KOPT-K1 (cell line): ENCODE results near the gene CTNNA2.
"Not testable (repeated sequence)": the region's sequence is repeated elsewhere in the genome, so short reads cannot be mapped to it uniquely, and the experiment has no call there.

ENCODE experiments used
- H3K27ac ChIP-seq: fragments of 200-600 bp; sonication (generic); 2 replicates; pipeline ENCODE4 v1.5.1; 2016; ENCODE audit warnings: antibody characterized with exemption, mild to moderate bottlenecking, low read depth, low read length; ENCODE audit not compliant: poor library complexity, severe bottlenecking
- H3K36me3 ChIP-seq: fragments of 200-600 bp; sonication (generic); 2 replicates; pipeline ENCODE4 v1.5.1; 2017; ENCODE audit warnings: antibody characterized with exemption, mild to moderate bottlenecking, low read length, moderate library complexity; ENCODE audit not compliant: insufficient read depth
- H3K9me3 ChIP-seq: fragments of 200-600 bp; sonication (generic); 2 replicates; pipeline ENCODE4 v1.5.1; 2017; ENCODE audit warnings: antibody characterized with exemption, low read length, mild to moderate bottlenecking; ENCODE audit not compliant: insufficient read depth, poor library complexity, severe bottlenecking

Gene CTNNA2

DNA sequence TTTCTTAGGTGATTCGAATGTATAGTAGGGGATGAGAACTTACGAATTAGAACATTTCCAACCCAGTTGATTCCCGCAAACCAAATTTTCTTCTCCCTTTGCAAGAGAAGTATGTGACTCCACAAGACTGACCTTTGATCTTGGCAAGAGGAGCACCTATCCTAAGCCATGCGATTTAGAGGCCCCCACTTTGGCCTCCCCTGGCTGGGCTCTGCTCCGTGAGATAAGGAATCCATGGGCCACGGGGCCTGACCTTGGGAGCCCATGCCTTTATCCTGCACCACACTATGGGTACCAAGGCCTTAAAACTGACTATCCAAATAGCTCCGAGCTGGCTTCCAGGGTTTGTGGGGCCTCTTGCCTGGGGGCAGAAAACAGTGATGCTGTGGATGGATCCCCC, 656.0 kb downstream of the CTNNA2 start:
- no peak overlapping the region for H3K27ac ChIP-seq
- no peaks in the 10 kb centered on the region for H3K9me3 ChIP-seq
- no peaks in the 10 kb centered on the region for H3K36me3 ChIP-seq

- no peaks in the 10 kb centered on the region for H3K9me3 ChIP-seq
- no peaks in the 10 kb centered on the region for H3K36me3 ChIP-seq
- no peak overlapping the region for H3K27ac ChIP-seq
These were observed 657.2 kb downstream of the CTNNA2 start for GRCh38 chr2:80169811-80170594.

GRCh38 chr2:80185091-80185490, 672.2 kb downstream of the CTNNA2 start:
- H3K9me3 ChIP-seq = peaks cover 4% of the 10 kb centered on the region

GRCh38 chr2:80186262-80186661, 673.4 kb downstream of the CTNNA2 start:
- H3K36me3 ChIP-seq = no peaks in the 10 kb centered on the region
- no peaks in the 10 kb centered on the region for H3K9me3 ChIP-seq
- H3K27ac ChIP-seq = no peak overlapping the region

More at GRCh38 chr2:80185091-80185490, 672.2 kb downstream of the CTNNA2 start:
- Histone ChIP-seq H3K27ac (no peak overlapping the region), H3K36me3 (no peaks in the 10 kb centered on the region)

DNA sequence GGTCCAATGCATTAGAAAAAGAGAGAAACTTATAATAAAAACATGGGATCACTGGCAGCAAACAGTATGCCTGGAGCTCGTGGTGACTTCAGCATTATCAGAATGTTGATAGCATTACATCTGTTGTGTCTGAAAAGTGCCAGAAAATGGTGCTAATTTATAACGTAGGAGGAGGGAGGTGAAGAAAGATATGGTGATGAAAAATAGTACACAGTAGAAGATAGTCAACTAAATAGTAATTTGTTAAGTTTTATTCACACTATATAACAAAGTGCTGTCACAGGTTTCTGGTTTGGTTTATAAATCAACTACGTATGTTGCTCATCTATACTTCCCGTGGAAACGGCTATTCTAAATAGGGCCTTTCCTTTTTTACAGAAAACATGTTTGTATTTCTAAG, 674.3 kb downstream of the CTNNA2 start:
- no peaks in the 10 kb centered on the region for H3K9me3 ChIP-seq
- no peaks in the 10 kb centered on the region for H3K36me3 ChIP-seq
- H3K27ac ChIP-seq = no peak overlapping the region

GRCh38 chr2:80190166-80190565, 677.3 kb downstream of the CTNNA2 start:
- Histone ChIP-seq H3K36me3 (no peaks in the 10 kb centered on the region), H3K27ac (no peak overlapping the region), H3K9me3 (no peaks in the 10 kb centered on the region)

GRCh38 chr2:80193566-80193965, 680.7 kb downstream of the CTNNA2 start:
- Histone ChIP-seq H3K27ac (no peak overlapping the region), H3K9me3 (no peaks in the 10 kb centered on the region), H3K36me3 (no peaks in the 10 kb centered on the region)

GRCh38 chr2:80195034-80195433, 682.2 kb downstream of the CTNNA2 start:
- no peak overlapping the region for H3K27ac ChIP-seq
- no peaks in the 10 kb centered on the region for H3K36me3 ChIP-seq
- H3K9me3 ChIP-seq = no peaks in the 10 kb centered on the region

- no peak overlapping the region for H3K27ac ChIP-seq
- H3K9me3 ChIP-seq = peaks cover 5% of the 10 kb centered on the region
- H3K36me3 ChIP-seq = no peaks in the 10 kb centered on the region
These were observed 685.2 kb downstream of the CTNNA2 start for GRCh38 chr2:80198042-80198441.

DNA sequence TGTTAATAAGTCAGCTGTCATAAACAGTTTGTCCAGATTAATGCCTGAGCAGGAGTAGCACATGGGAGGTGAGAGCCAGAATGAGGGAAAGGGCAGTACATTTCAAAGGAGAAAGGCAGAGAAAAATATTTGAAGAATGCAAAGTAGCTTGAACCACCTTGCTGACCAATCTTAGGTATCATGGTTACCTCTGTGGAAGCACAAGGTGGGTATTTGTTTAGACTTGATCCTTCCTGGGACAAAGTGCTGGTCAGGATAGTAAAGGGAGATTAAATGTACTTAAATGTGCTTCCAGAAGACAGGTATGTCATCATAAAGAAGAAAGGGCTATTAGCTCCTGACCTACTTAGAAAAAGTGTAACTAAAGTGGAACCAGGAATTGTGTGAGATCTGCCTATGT, 686.7 kb downstream of the CTNNA2 start:
- Histone ChIP-seq H3K36me3 (no peaks in the 10 kb centered on the region), H3K27ac (no peak overlapping the region), H3K9me3 (peaks cover 20% of the 10 kb centered on the region)

- not testable (repeated sequence) for H3K27ac ChIP-seq, H3K36me3 ChIP-seq
- peaks cover 27% of the 10 kb centered on the region for H3K9me3 ChIP-seq
These were observed 691.1 kb downstream of the CTNNA2 start for GRCh38 chr2:80203929-80204328.

DNA sequence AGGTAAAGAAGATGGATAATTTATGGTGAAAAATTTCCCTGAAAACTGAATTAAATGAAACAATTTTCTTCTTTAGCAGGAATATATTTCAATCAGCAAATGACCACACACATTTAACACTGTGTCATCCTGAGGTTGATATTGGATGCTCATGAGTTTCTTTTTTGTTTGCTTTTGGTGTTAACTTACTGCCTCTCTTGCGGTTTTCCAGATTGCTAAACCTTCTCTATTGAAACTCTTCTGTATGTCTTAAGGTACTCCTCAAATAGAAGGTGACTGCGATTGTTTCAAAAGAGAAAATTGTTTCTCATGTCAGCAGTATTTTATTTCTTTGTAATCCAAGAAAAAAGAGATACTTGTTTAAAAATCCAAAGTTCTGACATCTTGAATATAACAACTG, 692.6 kb downstream of the CTNNA2 start:
- no peak overlapping the region for H3K27ac ChIP-seq

DNA sequence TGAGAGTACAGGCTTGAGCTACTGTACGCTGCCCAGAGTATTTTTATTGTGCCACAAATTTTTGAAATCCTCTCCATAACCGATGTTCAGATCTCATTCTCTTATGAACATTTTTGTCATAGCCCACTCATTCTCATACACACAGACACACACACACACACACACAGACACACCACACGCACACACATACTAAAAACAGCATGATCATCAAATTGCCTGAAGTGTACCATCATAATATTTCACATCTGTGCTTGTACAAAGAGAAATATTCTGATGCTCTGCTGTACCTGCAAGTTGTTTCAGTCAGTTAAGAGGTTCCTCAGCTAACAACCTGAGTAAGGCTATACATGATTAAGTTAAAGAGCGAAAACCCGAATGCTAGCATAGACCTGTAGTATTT, 696.6 kb downstream of the CTNNA2 start:
- Histone ChIP-seq H3K9me3 (peaks cover 8% of the 10 kb centered on the region), H3K36me3 (no peaks in the 10 kb centered on the region)

More for the DNA sequence above, 692.6 kb downstream of the CTNNA2 start:
- Histone ChIP-seq H3K9me3 (peaks cover 27% of the 10 kb centered on the region), H3K36me3 (no peaks in the 10 kb centered on the region)

DNA sequence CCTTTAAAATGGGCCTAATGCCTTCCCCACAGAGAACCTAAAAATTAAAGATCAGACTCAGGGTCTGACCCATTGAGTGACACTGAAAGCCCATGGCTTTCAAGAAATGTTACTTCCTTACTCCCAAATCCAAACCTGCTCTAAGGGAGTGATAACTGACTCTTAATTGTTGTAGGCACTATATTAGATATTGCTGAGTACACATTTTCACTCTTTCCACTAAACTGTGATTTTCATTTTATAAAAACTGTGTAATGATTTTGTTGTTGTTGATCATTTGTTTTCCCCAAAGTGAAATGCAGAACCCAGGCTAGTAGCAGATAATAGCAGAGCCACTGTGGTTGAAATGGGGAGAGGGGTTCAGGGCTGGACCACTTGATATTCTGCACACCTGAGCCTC, 704.6 kb downstream of the CTNNA2 start:
- Histone ChIP-seq H3K9me3 (no peaks in the 10 kb centered on the region), H3K36me3 (no peaks in the 10 kb centered on the region), H3K27ac (no peak overlapping the region)

More for the DNA sequence above, 696.6 kb downstream of the CTNNA2 start:
- H3K27ac ChIP-seq = no peak overlapping the region

- Histone ChIP-seq H3K36me3 (no peaks in the 10 kb centered on the region), H3K9me3 (no peaks in the 10 kb centered on the region), H3K27ac (no peak overlapping the region)
These were observed 709.8 kb downstream of the CTNNA2 start for GRCh38 chr2:80222644-80223043.

DNA sequence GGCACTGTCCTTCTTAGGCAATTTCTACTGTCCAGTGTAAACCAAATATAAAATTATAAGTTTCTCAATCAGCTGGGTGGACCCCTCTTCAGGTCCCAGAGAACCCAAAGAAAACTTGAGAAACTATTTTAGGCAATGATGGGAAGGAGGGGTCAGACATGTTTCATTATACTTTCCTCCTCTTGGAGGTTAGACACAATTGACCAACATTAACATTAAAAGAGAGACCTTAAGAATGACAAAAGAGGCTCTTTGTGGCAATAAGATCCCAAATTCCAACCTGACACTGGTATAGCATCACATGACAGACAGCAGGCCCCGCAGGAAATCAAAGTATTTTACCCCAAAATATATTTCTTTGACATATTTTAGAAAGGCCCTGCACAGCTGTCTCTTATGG, 718.6 kb downstream of the CTNNA2 start:
- no peaks in the 10 kb centered on the region for H3K36me3 ChIP-seq

More for the DNA sequence above, 718.6 kb downstream of the CTNNA2 start:
- H3K27ac ChIP-seq = no peak overlapping the region
- no peaks in the 10 kb centered on the region for H3K9me3 ChIP-seq
